Aorta (tissue), 4 donors: ENCODE data around the gene CEP126. TPM values are rescaled to one million over a fixed set of nuclear protein-coding genes. Genes with fewer than 3 reads are reported as not detected.

Experiments
- polyA plus RNA-seq, 2 donors: library from polyadenylated mRNA; stranded (reverse); fragments of 200-250 nt; gene quantifications; one replicate each; pipeline ENCODE4 v1.2.3, GENCODE V29; 2013
- total RNA-seq, 2 donors: library from RNA; stranded (reverse); fragmentation: NEBNext Ultra II Directional; extraction: Animal tissue kit (Norgen Biotek cat#: 25700); gene quantifications; one replicate each; pipeline ENCODE4 v1.2.1, GENCODE V29; 2021
- donor health status: healthy with polysubstance abuse.
- donor health status: Bipolar disorder and iron deficiency.
- donor health status: DM: no; HTN: no; CAD: no.
- donor health status: DM: yes; HTN: yes; CAD: no.

CEP126 gene
- total and polyA plus RNA-seq, 4 donors: 3.0 to 14.7 (median 11.5) TPM

Other genes starting within 250 kb of the CEP126 start
- 1 to 10 TPM; 1.3 to 3.3 TPM for gene ANGPTL5, start 1.5 kb downstream of the CEP126 start, total RNA-seq
- gene ANGPTL5, start 1.5 kb downstream of the CEP126 start, polyA plus RNA-seq: not detected
- gene CFAP300, start 132.4 kb downstream of the CEP126 start, total RNA-seq: 1 to 10 TPM; 3.2 to 5.4 TPM
- gene CFAP300, start 132.4 kb downstream of the CEP126 start, polyA plus RNA-seq: 1 to 10 TPM; 2.3 to 2.6 TPM
- gene YAP1, start 195.4 kb downstream of the CEP126 start, total RNA-seq: 100 to 1,000 TPM; 215 to 393 TPM
- gene YAP1, start 195.4 kb downstream of the CEP126 start, polyA plus RNA-seq: 10 to 100 TPM; 76.0 to 77.5 TPM